Stimulated activated CD8-positive, alpha-beta memory T cell treated with anti-CD3 and anti-CD28 coated beads, Interleukin-15, amount 100 ng/mL, for 48 hours (primary cell): Measurements from ENCODE around the gene ZGPAT.
"Not testable (repeated sequence)": the region's sequence is repeated elsewhere in the genome, so short reads cannot be mapped to it uniquely, and the experiment has no call there.

Experiments used
- DNase-seq, 2 donors: peaks; one replicate each; pipeline ENCODE4 v3.0.0-alpha.2; 2020; ENCODE audit warnings: low read depth in 2 of 2

ZGPAT gene

GRCh38 chr20:63702751-63703470 lies 4.9 kb upstream of the ZGPAT start:
- DNase-seq = no peak

- DNase-seq = no peak
Measured at GRCh38 chr20:63703471-63703975, 4.3 kb upstream of the ZGPAT start.

GRCh38 chr20:63703976-63704748 lies 3.7 kb upstream of the ZGPAT start:
- no peak for DNase-seq

GRCh38 chr20:63704749-63705117 lies 3.1 kb upstream of the ZGPAT start:
- DNase-seq = no peak

- no peak for DNase-seq
Measured at GRCh38 chr20:63705232-63706026, 2.4 kb upstream of the ZGPAT start.

GRCh38 chr20:63706027-63706695 lies 1.7 kb upstream of the ZGPAT start:
- no peak for DNase-seq

GRCh38 chr20:63706852-63707557 lies 834 bp upstream of the ZGPAT start:
- no peak for DNase-seq

GRCh38 chr20:63708301-63709148 lies 686 bp downstream of the ZGPAT start:
- DNase-seq = no peak

GRCh38 chr20:63709149-63709527 lies 1.3 kb downstream of the ZGPAT start:
- no peak for DNase-seq

- no peak for DNase-seq
Measured at GRCh38 chr20:63711085-63711645, 3.3 kb downstream of the ZGPAT start.

- DNase-seq = no peak
Measured at GRCh38 chr20:63712191-63712590, 4.4 kb downstream of the ZGPAT start.

- DNase-seq = no peak
Measured at GRCh38 chr20:63714858-63715257, 7.0 kb downstream of the ZGPAT start.

- DNase-seq = no peak
Measured at GRCh38 chr20:63718996-63719395, 11.2 kb downstream of the ZGPAT start.

GRCh38 chr20:63722967-63723622 lies 15.3 kb downstream of the ZGPAT start:
- not testable (repeated sequence) for DNase-seq

- not testable (repeated sequence) for DNase-seq
Measured at GRCh38 chr20:63730189-63730733, 22.4 kb downstream of the ZGPAT start.

GRCh38 chr20:63731410-63731809 lies 23.6 kb downstream of the ZGPAT start:
- no peak for DNase-seq

GRCh38 chr20:63732118-63733095 lies 24.6 kb downstream of the ZGPAT start:
- DNase-seq = no peak

- no peak for DNase-seq
Measured at GRCh38 chr20:63733117-63733516, 25.3 kb downstream of the ZGPAT start.
